Lung microvascular endothelial cell (primary cell): ENCODE data around the gene LZTR1. TPM values are rescaled to one million over a fixed set of nuclear protein-coding genes. Genes with fewer than 3 reads are reported as not detected.

Experiments
- DNase-seq, 2 donors: peaks; one replicate each; pipeline versions ENCODE4 v3.0.0 to v3.0.0-alpha.2; 2010; ENCODE audit warnings: low read depth in 2 of 2
- total RNA-seq: library from RNA; depleted of rRNA; stranded (reverse); fragments of >200 nt; gene quantifications from 2 replicates; pipeline ENCODE4 v1.2.1, GENCODE V29; 2014

The LZTR1 gene
- total RNA-seq, 1 donor from 2014 or later, result 52.6 TPM

- no peak for DNase-seq
These were observed 15.9 kb upstream of the LZTR1 start for GRCh38 chr22:20965888-20966855.

- DNase-seq, result no peak
These were observed 15.0 kb upstream of the LZTR1 start, which contains the start of gene AIFM3 for GRCh38 chr22:20966883-20967696. AIFM3 (plus strand) TSS chr22:20967255; CDS start chr22:20967945, 690 bp downstream.

- DNase-seq, result no peak
These were observed 14.3 kb upstream of the LZTR1 start for GRCh38 chr22:20967697-20968211.

- DNase-seq, result no peak
These were observed 13.7 kb upstream of the LZTR1 start for GRCh38 chr22:20968281-20968977.

GRCh38 chr22:20970939-20971657 is 11.0 kb upstream of the LZTR1 start:
- no peak for DNase-seq

- DNase-seq, result peak in 1 of 2 donors; percentile 32
These were observed 9.9 kb upstream of the LZTR1 start for GRCh38 chr22:20972014-20972694.

GRCh38 chr22:20972933-20973577 is 9.0 kb upstream of the LZTR1 start:
- no peak for DNase-seq

GRCh38 chr22:20973634-20974286 is 8.3 kb upstream of the LZTR1 start:
- DNase-seq, result no peak

GRCh38 chr22:20974336-20974955 is 7.7 kb upstream of the LZTR1 start:
- no peak for DNase-seq

GRCh38 chr22:20975541-20976290 is 6.4 kb upstream of the LZTR1 start:
- no peak for DNase-seq

GRCh38 chr22:20976291-20976877 is 5.7 kb upstream of the LZTR1 start:
- DNase-seq, result no peak

- no peak for DNase-seq
These were observed 5.1 kb upstream of the LZTR1 start for GRCh38 chr22:20977019-20977418.

GRCh38 chr22:20977516-20978170 is 4.5 kb upstream of the LZTR1 start:
- no peak for DNase-seq

GRCh38 chr22:20978419-20978818 is 3.7 kb upstream of the LZTR1 start:
- DNase-seq, result no peak

GRCh38 chr22:20979243-20979809 is 2.8 kb upstream of the LZTR1 start:
- DNase-seq, result peak; percentile 81

GRCh38 chr22:20979940-20980453 is 2.1 kb upstream of the LZTR1 start:
- DNase-seq, result no peak
